HEK293 (cell line): ENCODE results near the gene MGMT.

Experiments
- CTCF ChIA-PET: fragments of 350-600 bp; formaldehyde crosslinking; extraction: SDS; loops from one replicate; lab custom pipeline; 2021; ENCODE audit warnings: antibody characterized with exemption; lab: Yijun Ruan, JAX
- POLR2A ChIA-PET: fragments of 300-600 bp; formaldehyde crosslinking; extraction: SDS; loops from one replicate; lab custom pipeline; 2020; ENCODE audit warnings: antibody characterized with exemption, inconsistent platforms; lab: Yijun Ruan, JAX
- H3K27ac ChIP-seq: fragments of 200-500 bp; sonication (Bioruptor generic); 2 replicates; pipeline ENCODE4 v1.5.1; 2014; ENCODE audit warnings: low read depth, low read length, control low read depth, inconsistent platforms; ENCODE audit errors: extremely low read depth
- H3K36me3 ChIP-seq, 2 experiments: fragments of 200-500 bp in 1 of 2; sonication (Bioruptor generic) in 1 of 2; 1 replicate in 1 of 2; 2 replicates in 1 of 2; pipeline ENCODE4 v1.5.1; 2014 to 2017; ENCODE audit warnings: inconsistent platforms in 2 of 2, low read length in 2 of 2; ENCODE audit not compliant: control insufficient read depth in 2 of 2, insufficient read depth in 1 of 2
- H3K4me1 ChIP-seq: fragments of 200-500 bp; sonication (Bioruptor generic); 2 replicates; pipeline ENCODE4 v1.5.1; 2014; ENCODE audit warnings: mild to moderate bottlenecking, low read length, inconsistent platforms; ENCODE audit not compliant: control insufficient read depth, insufficient read depth
- H3K4me3 ChIP-seq: 2 replicates; pipeline ENCODE4 v1.5.1; 2011; ENCODE audit warnings: low read depth, mild to moderate bottlenecking, control low read depth, low read length, moderate library complexity
- H3K9me3 ChIP-seq: fragments of 200-500 bp; sonication (Bioruptor generic); 2 replicates; pipeline ENCODE4 v1.5.1; 2014; ENCODE audit warnings: low read depth, low read length, inconsistent platforms; ENCODE audit not compliant: control insufficient read depth, insufficient read depth
- BCL11B ChIP-seq: fragments of 450-650 bp; formaldehyde crosslinking; IDR thresholded peaks from 2 replicates; pipeline ENCODE4 v1.5.1; 2016; ENCODE audit warnings: low read depth, missing biosample characterization, missing genetic modification characterization
- ELK4 ChIP-seq: IDR thresholded peaks from 2 replicates; pipeline ENCODE4 v1.6.1; 2011; ENCODE audit warnings: mild to moderate bottlenecking, low read depth, low read length, borderline replicate concordance
- GLIS1 ChIP-seq: fragments of 450-650 bp; formaldehyde crosslinking; IDR thresholded peaks from 2 replicates; pipeline ENCODE4 v1.5.1; 2016; ENCODE audit warnings: missing biosample characterization, missing genetic modification characterization
- PRDM1 ChIP-seq: fragments of 450-650 bp; formaldehyde crosslinking; IDR thresholded peaks from 2 replicates; pipeline ENCODE4; 2016; ENCODE audit warnings: missing biosample characterization, missing genetic modification characterization
- RBAK ChIP-seq: fragments of 450-650 bp; formaldehyde crosslinking; IDR thresholded peaks from 2 replicates; pipeline ENCODE4 v1.5.1; 2016; ENCODE audit warnings: missing biosample characterization, missing genetic modification characterization
- YY1 ChIP-seq: fragments of 450-650 bp; formaldehyde crosslinking; IDR thresholded peaks from 2 replicates; pipeline ENCODE4 v1.5.1; 2018; ENCODE audit warnings: missing biosample characterization, missing genetic modification characterization
- ZBTB1 ChIP-seq: fragments of 450-650 bp; formaldehyde crosslinking; IDR thresholded peaks from 2 replicates; pipeline ENCODE4 v1.5.1; 2016; ENCODE audit warnings: missing biosample characterization, missing genetic modification characterization
- ZBTB20 ChIP-seq: fragments of 450-650 bp; formaldehyde crosslinking; IDR thresholded peaks from 2 replicates; pipeline ENCODE4 v1.5.1; 2016; ENCODE audit warnings: missing biosample characterization, missing genetic modification characterization
- ZNF138 ChIP-seq: fragments of 450-650 bp; formaldehyde crosslinking; IDR thresholded peaks from 2 replicates; pipeline ENCODE4 v1.5.1; 2016; ENCODE audit warnings: missing biosample characterization, missing genetic modification characterization, borderline replicate concordance
- ZNF16 ChIP-seq: fragments of 450-650 bp; formaldehyde crosslinking; IDR thresholded peaks from 2 replicates; pipeline ENCODE4 v1.5.1; 2016; ENCODE audit warnings: low read depth, missing biosample characterization, missing genetic modification characterization
- ZNF223 ChIP-seq: fragments of 450-650 bp; formaldehyde crosslinking; IDR thresholded peaks from 2 replicates; pipeline ENCODE4 v1.5.1; 2016; ENCODE audit warnings: missing biosample characterization, missing genetic modification characterization
- ZNF266 ChIP-seq: fragments of 450-650 bp; formaldehyde crosslinking; IDR thresholded peaks from 2 replicates; pipeline ENCODE4 v1.5.1; 2016; ENCODE audit warnings: missing biosample characterization, missing genetic modification characterization, low read depth
- ZNF354C ChIP-seq: fragments of 450-650 bp; formaldehyde crosslinking; IDR thresholded peaks from 2 replicates; pipeline ENCODE4 v1.5.1; 2016; ENCODE audit warnings: missing biosample characterization, missing genetic modification characterization, low read depth, borderline replicate concordance
- ZNF37A ChIP-seq: fragments of 450-650 bp; IDR thresholded peaks from 2 replicates; pipeline ENCODE4 v1.5.1; 2018; ENCODE audit warnings: missing biosample characterization, missing genetic modification characterization
- ZNF433 ChIP-seq: fragments of 450-650 bp; formaldehyde crosslinking; IDR thresholded peaks from 2 replicates; pipeline ENCODE4 v1.5.1; 2016; ENCODE audit warnings: missing biosample characterization, missing genetic modification characterization, low read depth
- ZNF501 ChIP-seq: fragments of 450-650 bp; formaldehyde crosslinking; IDR thresholded peaks from 2 replicates; pipeline ENCODE4 v1.5.1; 2016; ENCODE audit warnings: missing biosample characterization, missing genetic modification characterization
- ZNF555 ChIP-seq: fragments of 450-650 bp; formaldehyde crosslinking; conservative IDR thresholded peaks from 2 replicates; pipeline ENCODE4 v1.5.1; 2017; ENCODE audit warnings: missing biosample characterization, mild to moderate bottlenecking, missing genetic modification characterization, inconsistent platforms
- ZNF600 ChIP-seq: fragments of 450-650 bp; formaldehyde crosslinking; IDR thresholded peaks from 2 replicates; pipeline ENCODE4 v1.5.1; 2016; ENCODE audit warnings: missing biosample characterization, missing genetic modification characterization
- ZNF610 ChIP-seq: fragments of 450-650 bp; formaldehyde crosslinking; IDR thresholded peaks from 2 replicates; pipeline ENCODE4 v1.5.1; 2016; ENCODE audit warnings: missing biosample characterization, missing genetic modification characterization, borderline replicate concordance
- ZNF670 ChIP-seq: fragments of 450-650 bp; formaldehyde crosslinking; IDR thresholded peaks from 2 replicates; pipeline ENCODE4 v1.5.1; 2016; ENCODE audit warnings: missing biosample characterization, missing genetic modification characterization, low read depth
- TF ChIP-seq, protein P1 (sequence below): fragments of 450-650 bp; formaldehyde crosslinking; IDR thresholded peaks from 2 replicates; pipeline ENCODE4 v1.5.1; 2016; ENCODE audit warnings: missing biosample characterization, missing genetic modification characterization

The MGMT gene

GRCh38 chr10:129811208-129811607 lies 344.2 kb downstream of the MGMT start:
- TF ChIP-seq ZNF433 (tag by site-specific recombination) (no peak), YY1 (no peak), ZNF501 (tag by site-specific recombination) (no peak)
- ChIA-PET CTCF (no interaction called here), POLR2A (interaction anchor here (0.6 kb wide), 1 partner anchor 817 kb away, joined by 6 read pairs; no protein-coding TSS in a partner anchor)
- Histone ChIP-seq H3K9me3 (no peaks in the 10 kb centered on the region), H3K4me1 (no peaks in the 10 kb centered on the region), H3K4me3 (no peak overlapping the region), H3K36me3 (no peaks in the 10 kb centered on the region), H3K27ac (no peak overlapping the region)

DNA sequence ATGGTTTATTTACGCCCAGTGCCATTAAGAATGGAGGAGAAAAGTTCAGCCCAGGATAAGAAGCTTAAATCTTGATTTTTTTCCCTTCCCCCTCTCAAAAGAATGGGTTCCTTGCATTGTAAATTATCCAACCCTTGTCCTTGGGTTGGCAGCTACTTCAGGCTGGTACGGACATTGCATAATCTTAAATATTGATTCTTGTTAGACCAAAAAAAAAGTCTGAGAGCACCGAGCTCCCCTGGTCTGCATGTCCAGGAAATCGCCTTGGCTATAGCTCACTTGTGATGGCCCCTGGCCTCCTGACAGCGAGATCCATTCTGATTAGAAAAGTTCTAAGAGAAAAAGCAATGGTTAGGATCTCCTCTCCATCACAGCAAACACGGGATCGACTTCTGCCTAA lies 345.4 kb downstream of the MGMT start:
- H3K4me3 ChIP-seq, result no peak overlapping the region
- ChIA-PET CTCF (no interaction called here), POLR2A (no interaction called here)
- TF ChIP-seq ZBTB1 (tag by site-specific recombination) (no peak), ZNF610 (tag by site-specific recombination) (no peak), RBAK (no peak), ZNF266 (tag by site-specific recombination) (no peak), ZNF670 (tag by site-specific recombination) (no peak), ZNF37A (tag by site-specific recombination) (no peak), ZNF138 (no peak), ELK4 (no peak), BCL11B (no peak), ZNF600 (tag by site-specific recombination) (no peak), ZNF555 (tag by site-specific recombination) (no peak), ZNF354C (tag by site-specific recombination) (no peak), ZBTB20 (tag by site-specific recombination) (no peak), PRDM1 (tag by site-specific recombination) (no peak), ZNF223 (tag by site-specific recombination) (no peak)
- TF ChIP-seq, protein P1, sequence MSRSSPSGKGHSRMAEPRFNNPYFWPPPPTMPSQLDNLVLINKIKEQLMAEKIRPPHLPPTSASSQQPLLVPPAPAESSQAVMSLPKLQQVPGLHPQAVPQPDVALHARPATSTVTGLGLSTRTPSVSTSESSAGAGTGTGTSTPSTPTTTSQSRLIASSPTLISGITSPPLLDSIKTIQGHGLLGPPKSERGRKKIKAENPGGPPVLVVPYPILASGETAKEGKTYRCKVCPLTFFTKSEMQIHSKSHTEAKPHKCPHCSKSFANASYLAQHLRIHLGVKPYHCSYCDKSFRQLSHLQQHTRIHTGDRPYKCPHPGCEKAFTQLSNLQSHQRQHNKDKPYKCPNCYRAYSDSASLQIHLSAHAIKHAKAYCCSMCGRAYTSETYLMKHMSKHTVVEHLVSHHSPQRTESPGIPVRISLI (tag by site-specific recombination), result no peak
- H3K4me1 ChIP-seq, result no peaks in the 10 kb centered on the region
- H3K27ac ChIP-seq, result no peak overlapping the region
- H3K9me3 ChIP-seq, result no peaks in the 10 kb centered on the region
- H3K36me3 ChIP-seq, result no peaks in the 10 kb centered on the region

GRCh38 chr10:129814681-129815646 lies 347.9 kb downstream of the MGMT start:
- Histone ChIP-seq H3K36me3 (no peaks in the 10 kb centered on the region), H3K9me3 (no peaks in the 10 kb centered on the region), H3K4me3 (no peak overlapping the region), H3K27ac (no peak overlapping the region), H3K4me1 (no peaks in the 10 kb centered on the region)
- no peak for TF ChIP-seq ZNF16
- 0 out of 2 replicates have a peak, but pooled peaks have one; percentile 14 for TF ChIP-seq GLIS1 (tag by site-specific recombination)
- ChIA-PET CTCF (no interaction called here), POLR2A (no interaction called here)
